Ramos (cell line): ENCODE data around the gene THSD4.
"Not testable (repeated sequence)": the region's sequence is repeated elsewhere in the genome, so short reads cannot be mapped to it uniquely, and the experiment has no call there.

ENCODE experiments used
- in situ Hi-C: fragments of 300-500 bp; cut with MboI; formaldehyde crosslinking; loops from one replicate; pipeline ENCODE4 v1.14.3; 2022; ENCODE audit warnings: low sequenced_read_pairs; ENCODE audit not compliant: unreplicated experiment

The THSD4 gene

GRCh38 chr15:71312194-71312708 lies 197.0 kb downstream of the THSD4 start:
- in situ Hi-C loops = no loop called here

- in situ Hi-C loops = no loop called here
Measured at GRCh38 chr15:71312731-71313460, 197.6 kb downstream of the THSD4 start.

- in situ Hi-C loops = no loop called here
Measured at GRCh38 chr15:71313806-71314205, 198.5 kb downstream of the THSD4 start.

GRCh38 chr15:71314956-71315537 lies 199.8 kb downstream of the THSD4 start:
- in situ Hi-C loops = no loop called here

- in situ Hi-C loops = no loop called here
Measured at GRCh38 chr15:71316911-71317310, 201.6 kb downstream of the THSD4 start.

GRCh38 chr15:71319424-71319823 lies 204.2 kb downstream of the THSD4 start:
- in situ Hi-C loops = not testable (repeated sequence)

GRCh38 chr15:71319935-71320334 lies 204.7 kb downstream of the THSD4 start:
- in situ Hi-C loops = no loop called here

- in situ Hi-C loops = no loop called here
Measured at GRCh38 chr15:71323082-71323481, 207.8 kb downstream of the THSD4 start.

- in situ Hi-C loops = no loop called here
Measured at GRCh38 chr15:71323584-71323983, 208.3 kb downstream of the THSD4 start.

- in situ Hi-C loops = no loop called here
Measured at GRCh38 chr15:71325481-71325880, 210.2 kb downstream of the THSD4 start.

GRCh38 chr15:71328453-71328852 lies 213.2 kb downstream of the THSD4 start:
- in situ Hi-C loops = no loop called here

GRCh38 chr15:71329041-71329440 lies 213.8 kb downstream of the THSD4 start:
- in situ Hi-C loops = no loop called here

GRCh38 chr15:71329497-71330260 lies 214.4 kb downstream of the THSD4 start:
- in situ Hi-C loops = no loop called here

- in situ Hi-C loops = no loop called here
Measured at GRCh38 chr15:71330638-71331162, 215.4 kb downstream of the THSD4 start.

- in situ Hi-C loops = no loop called here
Measured at GRCh38 chr15:71331173-71331572, 215.9 kb downstream of the THSD4 start.

GRCh38 chr15:71332431-71333004 lies 217.2 kb downstream of the THSD4 start:
- in situ Hi-C loops = no loop called here

GRCh38 chr15:71333136-71333700 lies 217.9 kb downstream of the THSD4 start:
- in situ Hi-C loops = no loop called here

- in situ Hi-C loops = no loop called here
Measured at GRCh38 chr15:71333839-71334238, 218.6 kb downstream of the THSD4 start.

GRCh38 chr15:71334434-71334833 lies 219.2 kb downstream of the THSD4 start:
- in situ Hi-C loops = no loop called here

GRCh38 chr15:71334873-71335272 lies 219.6 kb downstream of the THSD4 start:
- in situ Hi-C loops = no loop called here
